Lung (tissue), 12 donors: ENCODE data around the gene PDPK1. TPM values are rescaled to one million over a fixed set of nuclear protein-coding genes. Genes with fewer than 3 reads are reported as not detected.
"Not testable (repeated sequence)": the region's sequence is repeated elsewhere in the genome, so short reads cannot be mapped to it uniquely, and the experiment has no call there.

Experiments used
- ATAC-seq: fragments of 200-7000 bp; cut with Tn5 transposase; one replicate; pipeline ENCODE4 v1.9.1; 2020; ENCODE audit warnings: moderate number of reproducible peaks; ENCODE audit not compliant: insufficient read depth, low FRiP score
- DNase-seq, 3 donors: peaks; one replicate each; pipeline ENCODE4 v3.0.0-alpha.2; 2013 to 2017
- H3K27ac ChIP-seq, 2 donors: one replicate each; pipeline ENCODE4 v1.5.1; 2013; ENCODE audit warnings: mild to moderate bottlenecking in 2 of 2, moderate library complexity in 2 of 2, control low read depth in 1 of 2, inconsistent platforms in 1 of 2, low read depth in 1 of 2, low read length in 1 of 2
- H3K27me3 ChIP-seq, 3 donors: one replicate each; pipeline ENCODE4 v1.5.1; 2013; ENCODE audit warnings: low read length in 2 of 3; ENCODE audit not compliant: control insufficient read depth in 3 of 3, insufficient read depth in 3 of 3
- H3K36me3 ChIP-seq, 4 donors: one replicate each; pipeline ENCODE4 v1.5.1; 2013; ENCODE audit warnings: low read length in 4 of 4, mild to moderate bottlenecking in 1 of 4, moderate library complexity in 1 of 4; ENCODE audit not compliant: control insufficient read depth in 4 of 4, insufficient read depth in 4 of 4
- H3K4me1 ChIP-seq, 5 donors: one replicate each; pipeline ENCODE4 v1.5.1; 2013; ENCODE audit warnings: low read length in 5 of 5, mild to moderate bottlenecking in 2 of 5, moderate library complexity in 1 of 5; ENCODE audit not compliant: control insufficient read depth in 5 of 5, insufficient read depth in 5 of 5
- H3K4me3 ChIP-seq: one replicate; pipeline ENCODE4 v1.5.1; 2013; ENCODE audit warnings: mild to moderate bottlenecking, control low read depth, moderate library complexity
- H3K9ac ChIP-seq, 2 donors: one replicate each; pipeline ENCODE4 v1.5.1; 2013; ENCODE audit warnings: low read length in 2 of 2, control low read depth in 1 of 2; ENCODE audit not compliant: insufficient read depth in 1 of 2
- H3K9me3 ChIP-seq, 4 donors: one replicate each; pipeline ENCODE4 v1.5.1; 2013; ENCODE audit warnings: low read length in 3 of 4, mild to moderate bottlenecking in 1 of 4, moderate library complexity in 1 of 4; ENCODE audit not compliant: control insufficient read depth in 4 of 4, insufficient read depth in 3 of 4
- CTCF ChIP-seq: IDR thresholded peaks from 2 replicates; pipeline ENCODE4 v1.5.1; 2012; ENCODE audit warnings: mild to moderate bottlenecking; ENCODE audit errors: control extremely low read depth, extremely low read depth
- WGBS, 2 donors: extraction: QIAGEN DNeasy Blood & Tissue Kit; methylation state at CpG; one replicate each; pipeline ENCODE4 v1.1.7; 2013; 5-methylcytosine and 5-hydroxymethylcytosine counted together
- polyA plus RNA-seq, 2 donors: library from polyadenylated mRNA; stranded (reverse); fragments of 200-250 nt; gene quantifications; one replicate each; pipeline ENCODE4 v1.2.1, GENCODE V29; 2013
- total RNA-seq, 2 donors: library from RNA; depleted of rRNA in 1 of 2; stranded (reverse); fragments of >200 nt in 1 of 2; gene quantifications; one replicate each; pipeline ENCODE4 v1.2.1, GENCODE V29; 2014 to 2021
- donor health status: control.
- donor health status: control.
- donor health status: Bipolar disorder and iron deficiency.
- donor health status: healthy.
- donor health status: DM: yes; HTN: yes; CAD: no.

Gene PDPK1
- total and polyA plus RNA-seq, 4 donors = 16.7 to 79.0 (median 33.8) TPM

GRCh38 chr16:2532494-2533141, 5.2 kb upstream of the PDPK1 start:
- peak; percentile 9 for ATAC-seq
- H3K36me3 ChIP-seq = peaks cover 0 to 24% (median 7%) of the 10 kb centered on the region in 4 donors

GRCh38 chr16:2533142-2533755, 4.6 kb upstream of the PDPK1 start:
- H3K9me3 ChIP-seq, ATAC-seq, DNase-seq, H3K27me3 ChIP-seq, H3K4me3 ChIP-seq: not testable (repeated sequence)
- Histone ChIP-seq H3K27ac (peak overlapping the region; percentile 79 to 90), H3K4me1 (peaks cover 0 to 12% (median 8%) of the 10 kb centered on the region in 5 donors), H3K9ac (peak overlapping the region in 1 of 2 donors; percentile 82), H3K36me3 (peaks cover 0 to 18% (median 5%) of the 10 kb centered on the region in 4 donors)
- 30 to 32% methylated on average over 15 to 16 of the region's 16 CpGs for WGBS, 2 donors

More at GRCh38 chr16:2532494-2533141, 5.2 kb upstream of the PDPK1 start:
- Histone ChIP-seq H3K9me3 (no peaks in the 10 kb centered on the region), H3K27me3 (no peaks in the 10 kb centered on the region), H3K27ac (peak overlapping the region; percentile 79 to 90), H3K4me1 (peaks cover 0 to 12% (median 8%) of the 10 kb centered on the region in 5 donors), H3K4me3 (peak overlapping the region; percentile 48), H3K9ac (peak overlapping the region; percentile 82 to 86)
- DNase-seq = peak; percentile 66 to 73 (median 73)
- no peak for TF ChIP-seq CTCF
- 1% methylated on average over 37 of the region's 37 CpGs for WGBS, 2 donors

- Histone ChIP-seq H3K9ac (no peak overlapping the region), H3K4me1 (peaks cover 0 to 15% (median 8%) of the 10 kb centered on the region in 5 donors), H3K27me3 (no peaks in the 10 kb centered on the region), H3K4me3 (no peak overlapping the region), H3K36me3 (peaks cover 0 to 11% (median 2%) of the 10 kb centered on the region in 4 donors), H3K27ac (no peak overlapping the region), H3K9me3 (no peaks in the 10 kb centered on the region)
- TF ChIP-seq CTCF = no peak
- ATAC-seq = no peak
- DNase-seq = no peak
- WGBS, 2 donors = 89 to 91% methylated on average over 11 of the region's 11 CpGs
Measured at GRCh38 chr16:2533912-2534311, 3.9 kb upstream of the PDPK1 start.

- H3K36me3 ChIP-seq, H3K4me3 ChIP-seq, H3K27ac ChIP-seq, DNase-seq, ATAC-seq, H3K27me3 ChIP-seq, H3K9me3 ChIP-seq, H3K9ac ChIP-seq: not testable (repeated sequence)
- 93 to 94% methylated on average over 5 of the region's 5 CpGs for WGBS, 2 donors
- H3K4me1 ChIP-seq = peaks cover 2 to 18% (median 8%) of the 10 kb centered on the region in 5 donors
Measured at GRCh38 chr16:2534335-2534734, 3.5 kb upstream of the PDPK1 start.
